Activated CD4-positive, alpha-beta memory T cell treated with anti-CD3 and anti-CD28 coated beads for 36 hours (primary cell): Measurements from ENCODE around the gene ZNF384. TPM values are rescaled to one million over a fixed set of nuclear protein-coding genes. Genes with fewer than 3 reads are reported as not detected.

ENCODE experiments used
- total RNA-seq, 2 experiments: library from RNA; stranded (reverse); gene quantifications; one replicate each; pipeline ENCODE4 v1.2.3, GENCODE V29; 2021

The ZNF384 gene
- total RNA-seq, 2 experiments from 2014 or later: 55.3 to 56.3 TPM

Other genes with a start within 250 kb of the ZNF384 start
- gene CD27, start 244.4 kb downstream of the ZNF384 start, total RNA-seq: 10 to 100 TPM; 36.5 to 39.3 TPM
- 10 to 100 TPM; 33.4 to 35.0 TPM for gene TAPBPL, start 237.3 kb downstream of the ZNF384 start, total RNA-seq
- gene VAMP1, start 218.7 kb downstream of the ZNF384 start, total RNA-seq: 10 to 100 TPM; 27.7 to 30.2 TPM
- 100 to 1,000 TPM; 289 to 312 TPM for gene MRPL51, start 196.1 kb downstream of the ZNF384 start, total RNA-seq
- gene NCAPD2, start 195.3 kb downstream of the ZNF384 start, total RNA-seq: 100 to 1,000 TPM; 192 to 196 TPM
- 1,000 to 10,000 TPM; 5,823 to 5,836 TPM for gene GAPDH, start 154.9 kb downstream of the ZNF384 start, total RNA-seq
- 10 to 100 TPM; 10.9 to 12.4 TPM for gene IFFO1, start 133.3 kb downstream of the ZNF384 start, total RNA-seq
- gene NOP2, start 121.1 kb downstream of the ZNF384 start, total RNA-seq: 10 to 100 TPM; 74.9 to 82.2 TPM
- 100 to 1,000 TPM; 302 to 305 TPM for gene CHD4, start 82.0 kb downstream of the ZNF384 start, total RNA-seq
- 1 to 10 TPM; 4.7 to 4.8 TPM for gene LPAR5, start 53.4 kb downstream of the ZNF384 start, total RNA-seq
- gene ACRBP, start 41.9 kb downstream of the ZNF384 start, total RNA-seq: 1 to 10 TPM in 1 of 2 experiments, under 1 TPM in 1; 0.63 to 1.2 TPM
- 10 to 100 TPM; 13.8 to 15.2 TPM for gene ING4, start 26.3 kb downstream of the ZNF384 start, total RNA-seq
- under 1 TPM; 0.17 to 0.44 TPM for gene PIANP, start 11.4 kb upstream of the ZNF384 start, total RNA-seq
- 10 to 100 TPM; 37.6 to 39.4 TPM for gene COPS7A, start 34.7 kb upstream of the ZNF384 start, total RNA-seq
- gene MLF2, start 63.8 kb upstream of the ZNF384 start, total RNA-seq: 100 to 1,000 TPM; 140 to 141 TPM
- gene PTMS, start 77.0 kb upstream of the ZNF384 start, total RNA-seq: 100 to 1,000 TPM; 104 to 109 TPM
- gene LAG3, start 83.1 kb upstream of the ZNF384 start, total RNA-seq: 100 to 1,000 TPM; 169 to 172 TPM
- 100 to 1,000 TPM; 290 to 300 TPM for gene CD4, start 100.2 kb upstream of the ZNF384 start, total RNA-seq
- gene GPR162, start 132.4 kb upstream of the ZNF384 start, total RNA-seq: under 1 TPM in 1 of 2 experiments, not detected in 1; 0.31 TPM
- 1 to 10 TPM; 2.5 to 2.7 TPM for gene P3H3, start 139.0 kb upstream of the ZNF384 start, total RNA-seq
- under 1 TPM; 0.22 to 0.78 TPM for gene GNB3, start 151.6 kb upstream of the ZNF384 start, total RNA-seq
- gene CDCA3, start 161.9 kb upstream of the ZNF384 start, total RNA-seq: 10 to 100 TPM; 80.3 to 87.8 TPM
- gene USP5, start 162.8 kb upstream of the ZNF384 start, total RNA-seq: 100 to 1,000 TPM; 125 to 130 TPM
- gene TPI1, start 178.2 kb upstream of the ZNF384 start, total RNA-seq: 1,000 to 10,000 TPM; 1,432 to 1,495 TPM
- gene SPSB2, start 183.9 kb upstream of the ZNF384 start, total RNA-seq: 1 to 10 TPM; 3.8 to 4.7 TPM
- 1 to 10 TPM; 6.8 to 7.8 TPM for gene LRRC23, start 215.4 kb upstream of the ZNF384 start, total RNA-seq
- gene ENO2, start 225.2 kb upstream of the ZNF384 start, total RNA-seq: 100 to 1,000 TPM; 185 to 193 TPM
- gene ATN1, start 238.6 kb upstream of the ZNF384 start, total RNA-seq: 10 to 100 TPM; 34.8 to 37.8 TPM